NCI-H2107 treated with DMSO at 0.1 percent for 48 hours (cell line): Measurements from ENCODE around the gene HDAC1.
"Not testable (repeated sequence)": the region's sequence is repeated elsewhere in the genome, so short reads cannot be mapped to it uniquely, and the experiment has no call there.

Experiments used
- DNase-seq: peaks from one replicate; lab custom pipeline; 2025; ENCODE audit not compliant: unreplicated experiment; lab: John Stamatoyannopoulos, UW

The HDAC1 gene

GRCh38 chr1:32273391-32274208 lies 18.3 kb upstream of the HDAC1 start:
- no peak for DNase-seq

GRCh38 chr1:32274646-32275340 lies 17.1 kb upstream of the HDAC1 start:
- DNase-seq = no peak

- no peak for DNase-seq
Measured at GRCh38 chr1:32275424-32275823, 16.5 kb upstream of the HDAC1 start.

GRCh38 chr1:32276032-32276782 lies 15.7 kb upstream of the HDAC1 start:
- no peak for DNase-seq

- DNase-seq = not testable (repeated sequence)
Measured at GRCh38 chr1:32284777-32285176, 7.1 kb upstream of the HDAC1 start.

GRCh38 chr1:32285658-32286057 lies 6.2 kb upstream of the HDAC1 start:
- no peak for DNase-seq

GRCh38 chr1:32286763-32287162 lies 5.1 kb upstream of the HDAC1 start:
- DNase-seq = no peak

GRCh38 chr1:32289256-32289655 lies 2.6 kb upstream of the HDAC1 start:
- DNase-seq = no peak

- DNase-seq = no peak
Measured at GRCh38 chr1:32291145-32291707, 657 bp upstream of the HDAC1 start.

- DNase-seq = not testable (repeated sequence)
Measured at GRCh38 chr1:32298211-32298610, 6.3 kb downstream of the HDAC1 start.

- DNase-seq = no peak
Measured at GRCh38 chr1:32299327-32299726, 7.4 kb downstream of the HDAC1 start.

- DNase-seq = no peak
Measured at GRCh38 chr1:32303358-32303757, 11.5 kb downstream of the HDAC1 start.

- DNase-seq = no peak
Measured at GRCh38 chr1:32303997-32304622, 12.2 kb downstream of the HDAC1 start.

- no peak for DNase-seq
Measured at GRCh38 chr1:32305310-32305709, 13.4 kb downstream of the HDAC1 start.

- DNase-seq = no peak
Measured at GRCh38 chr1:32307324-32307723, 15.4 kb downstream of the HDAC1 start.

GRCh38 chr1:32309960-32310359 lies 18.1 kb downstream of the HDAC1 start:
- DNase-seq = no peak

- DNase-seq = peak; percentile 66
Measured at GRCh38 chr1:32311709-32312393, 20.0 kb downstream of the HDAC1 start.

- no peak for DNase-seq
Measured at GRCh38 chr1:32316903-32317277, 25.0 kb downstream of the HDAC1 start.

- DNase-seq = no peak
Measured at GRCh38 chr1:32318127-32318869, 26.4 kb downstream of the HDAC1 start.
